Stimulated activated CD4-positive, alpha-beta T cell treated with anti-CD3 and anti-CD28 coated beads, Interleukin-15, amount 100 ng/mL, for 48 hours (primary cell): Measurements from ENCODE around the gene NMNAT3.
"Not testable (repeated sequence)": the region's sequence is repeated elsewhere in the genome, so short reads cannot be mapped to it uniquely, and the experiment has no call there.

Source experiments
- DNase-seq, 2 donors: peaks; one replicate each; pipeline ENCODE4 v3.0.0-alpha.2; 2020; ENCODE audit warnings: low read depth in 2 of 2

NMNAT3 gene

GRCh38 chr3:139583651-139584050 is 94.1 kb downstream of the NMNAT3 start:
- not testable (repeated sequence) for DNase-seq

GRCh38 chr3:139578783-139579182 is 99.0 kb downstream of the NMNAT3 start:
- DNase-seq: no peak

GRCh38 chr3:139577909-139578308 is 99.9 kb downstream of the NMNAT3 start:
- DNase-seq: no peak

GRCh38 chr3:139577346-139577745 is 100.4 kb downstream of the NMNAT3 start:
- DNase-seq: no peak

GRCh38 chr3:139574026-139574947 is 103.5 kb downstream of the NMNAT3 start:
- DNase-seq: no peak

GRCh38 chr3:139572847-139573672 is 104.7 kb downstream of the NMNAT3 start:
- no peak for DNase-seq

- no peak for DNase-seq
These were observed 106.1 kb downstream of the NMNAT3 start for GRCh38 chr3:139571711-139572110.

GRCh38 chr3:139564294-139564861 is 113.4 kb downstream of the NMNAT3 start:
- no peak for DNase-seq

GRCh38 chr3:139561959-139562676 is 115.7 kb downstream of the NMNAT3 start:
- no peak for DNase-seq

- DNase-seq: no peak
These were observed 116.4 kb downstream of the NMNAT3 start for GRCh38 chr3:139561255-139561817.

- no peak for DNase-seq
These were observed 117.4 kb downstream of the NMNAT3 start for GRCh38 chr3:139560411-139560810.

- no peak for DNase-seq
These were observed 118.2 kb downstream of the NMNAT3 start for GRCh38 chr3:139559541-139559940.

- DNase-seq: no peak
These were observed 119.2 kb downstream of the NMNAT3 start for GRCh38 chr3:139558351-139559266.

GRCh38 chr3:139557041-139557440 is 120.7 kb downstream of the NMNAT3 start:
- DNase-seq: no peak

- DNase-seq: no peak
These were observed 122.5 kb downstream of the NMNAT3 start for GRCh38 chr3:139555249-139555648.

- no peak for DNase-seq
These were observed 123.1 kb downstream of the NMNAT3 start for GRCh38 chr3:139554628-139555027.

- no peak for DNase-seq
These were observed 125.0 kb downstream of the NMNAT3 start for GRCh38 chr3:139552632-139553365.

GRCh38 chr3:139548801-139549200 is 129.0 kb downstream of the NMNAT3 start:
- no peak for DNase-seq

GRCh38 chr3:139547666-139548065 is 130.1 kb downstream of the NMNAT3 start:
- DNase-seq: no peak

GRCh38 chr3:139546772-139547171 is 131.0 kb downstream of the NMNAT3 start:
- DNase-seq: no peak
